Measurements from ENCODE around the gene HNF4A. TPM values are rescaled to one million over a fixed set of nuclear protein-coding genes. Genes with fewer than 3 reads are reported as not detected.

The HNF4A gene
- total RNA-seq, 1 donor from 2014 or later, result not detected

DNA sequence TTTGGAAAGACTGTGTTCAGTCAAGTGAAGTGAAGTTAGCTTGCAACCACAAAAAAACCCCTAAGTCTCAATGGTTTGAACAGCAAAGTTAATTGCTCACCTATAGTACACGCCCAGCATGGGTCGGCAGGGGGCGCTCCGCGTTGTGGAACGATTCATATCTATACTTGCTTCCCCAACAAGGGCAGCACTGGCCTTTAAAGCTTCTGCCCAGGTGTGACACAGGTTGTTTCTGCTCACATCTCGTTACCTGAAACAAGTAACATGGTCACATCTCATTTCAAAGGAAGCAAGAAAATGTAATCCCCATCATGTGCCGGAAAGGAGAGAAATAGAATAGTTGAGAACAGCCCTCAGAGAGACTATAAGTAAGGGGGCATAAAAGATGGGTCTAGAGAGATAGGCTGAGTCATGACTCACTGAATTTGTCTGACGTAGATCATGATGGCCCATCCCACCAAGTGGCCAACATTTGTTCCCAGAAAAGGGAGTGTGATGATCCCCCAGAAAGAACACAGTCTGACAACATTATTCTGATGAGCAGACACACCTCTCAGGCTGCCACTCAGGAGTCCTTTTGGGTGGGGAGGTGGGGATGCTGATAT lies 29.0 kb downstream of the HNF4A start:
- peak; percentile 69 for ATAC-seq (ENCODE audit: poor library complexity)
- DNase-seq, result peak; percentile 92
- intact Hi-C loops (cut with DNase I), result loop anchor here (5.0 kb wide), 1 partner anchor 167 kb away; no protein-coding TSS in a partner anchor

DNA sequence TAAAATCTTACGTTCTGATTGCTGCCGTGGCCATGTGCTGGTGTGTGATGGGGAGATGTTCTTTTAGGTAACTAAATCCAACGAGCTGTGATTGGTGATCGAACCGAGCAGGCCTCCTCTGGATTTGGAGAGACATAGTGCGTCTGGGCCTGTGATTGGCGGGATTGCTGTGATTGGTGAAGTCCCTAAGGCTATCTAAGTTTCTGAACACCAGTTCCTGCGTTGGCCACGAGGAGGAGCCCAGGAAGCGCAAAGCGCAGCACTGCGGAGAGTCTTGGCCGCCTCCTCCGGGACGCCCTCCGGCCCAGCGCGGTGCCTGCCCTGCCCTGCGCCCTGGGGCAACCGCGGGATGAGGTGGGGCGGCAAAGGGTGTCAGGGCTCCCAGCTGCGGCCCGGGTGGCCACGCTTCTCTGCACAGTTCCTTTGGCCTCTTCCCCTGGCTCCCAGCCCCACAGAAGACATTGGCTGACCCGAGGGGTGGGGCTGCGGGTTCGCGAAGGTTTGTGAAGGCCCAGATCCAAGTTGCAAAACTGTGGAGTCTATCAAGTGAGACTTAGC lies 33.0 kb downstream of the HNF4A start:
- peak; percentile 79 for DNase-seq
- intact Hi-C loops (cut with DNase I), result loop anchor here (5.0 kb wide), 1 partner anchor 171 kb away; no protein-coding TSS in a partner anchor
- ATAC-seq (ENCODE audit: poor library complexity), result peak; percentile 78

DNA sequence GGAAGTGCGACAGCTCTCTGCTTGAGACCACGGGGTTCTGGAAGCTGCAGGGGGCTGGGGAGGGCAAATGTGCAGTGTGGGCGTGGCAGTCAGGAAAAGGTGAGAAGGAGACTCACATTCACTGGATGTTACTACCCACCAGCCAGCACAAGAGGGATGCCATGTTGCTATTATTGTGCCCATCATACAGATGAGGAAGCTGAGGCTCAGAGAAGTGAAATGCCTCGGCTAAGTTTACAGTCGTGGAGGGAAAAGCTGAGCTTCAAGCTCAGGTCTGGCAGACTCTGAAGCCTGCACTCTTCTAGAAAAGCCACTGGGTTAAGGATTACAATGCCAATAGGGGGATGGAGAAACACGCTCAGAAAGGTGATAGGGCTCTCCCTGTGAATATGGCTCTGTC lies 34.4 kb downstream of the HNF4A start:
- intact Hi-C loops (cut with DNase I), result loop anchor here (5.0 kb wide), 2 partner anchors 77 to 173 kb away; no protein-coding TSS in a partner anchor
- ATAC-seq (ENCODE audit: poor library complexity), result no peak
- DNase-seq, result no peak

DNA sequence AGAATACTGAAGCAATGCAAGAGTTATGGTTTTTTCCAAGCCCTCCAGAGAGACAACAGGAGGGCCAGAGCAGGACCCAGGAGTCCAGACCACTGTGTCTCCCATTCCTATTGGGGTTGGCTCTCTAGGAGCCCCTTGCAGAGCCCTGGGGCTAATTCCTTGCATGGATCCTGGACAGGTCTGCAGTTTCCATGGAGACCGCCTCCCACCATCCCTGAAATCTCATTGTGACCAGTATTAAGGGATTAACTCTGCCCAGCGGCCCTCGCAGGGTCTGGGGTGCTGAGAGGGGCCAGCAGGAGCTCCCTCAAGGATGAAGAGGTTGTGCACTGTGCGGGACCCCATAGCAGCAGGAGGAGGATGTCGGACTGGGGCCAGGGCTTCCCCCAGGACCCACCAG lies 34.8 kb downstream of the HNF4A start:
- intact Hi-C loops (cut with DNase I), result loop anchor here (5.0 kb wide), 1 partner anchor 77 kb away; no protein-coding TSS in a partner anchor
- DNase-seq (no peak), ATAC-seq (ENCODE audit: poor library complexity) (no peak)

DNA sequence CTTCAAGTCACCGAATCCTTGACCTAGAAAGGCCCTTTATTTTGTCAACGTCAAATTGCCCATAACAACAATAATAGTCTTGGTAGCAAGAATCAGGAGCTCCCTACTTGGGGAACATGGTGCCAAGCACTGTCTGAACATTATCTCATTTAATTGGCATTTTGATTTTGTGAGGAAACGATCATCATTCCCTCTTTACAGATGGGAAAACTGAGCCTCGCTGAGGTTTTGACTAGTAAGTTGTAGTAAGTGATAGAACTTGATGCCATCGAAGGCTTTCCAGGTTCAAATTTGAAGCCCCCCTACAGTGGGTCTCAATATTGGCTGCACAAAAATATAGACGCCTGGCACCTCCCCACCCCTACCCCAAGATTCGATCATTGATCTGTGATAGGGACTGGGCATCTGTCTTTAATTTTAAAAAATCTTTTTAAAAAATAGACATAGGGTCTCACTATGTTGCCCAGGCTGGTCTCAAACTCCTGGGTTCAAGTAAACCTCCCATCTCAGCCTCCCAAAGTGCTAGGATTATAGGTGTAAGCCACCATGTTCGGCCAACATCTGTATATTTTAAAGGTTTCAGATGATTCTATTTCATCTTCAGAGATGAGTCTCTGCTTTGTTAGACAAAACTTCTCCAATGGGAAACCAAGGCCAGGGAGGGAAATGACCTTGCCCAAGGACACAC lies 36.7 kb downstream of the HNF4A start:
- ATAC-seq (ENCODE audit: poor library complexity) (no peak), DNase-seq (no peak)
- intact Hi-C loops (cut with DNase I), result loop anchor here (5.0 kb wide), 1 partner anchor 75 kb away; no protein-coding TSS in a partner anchor

DNA sequence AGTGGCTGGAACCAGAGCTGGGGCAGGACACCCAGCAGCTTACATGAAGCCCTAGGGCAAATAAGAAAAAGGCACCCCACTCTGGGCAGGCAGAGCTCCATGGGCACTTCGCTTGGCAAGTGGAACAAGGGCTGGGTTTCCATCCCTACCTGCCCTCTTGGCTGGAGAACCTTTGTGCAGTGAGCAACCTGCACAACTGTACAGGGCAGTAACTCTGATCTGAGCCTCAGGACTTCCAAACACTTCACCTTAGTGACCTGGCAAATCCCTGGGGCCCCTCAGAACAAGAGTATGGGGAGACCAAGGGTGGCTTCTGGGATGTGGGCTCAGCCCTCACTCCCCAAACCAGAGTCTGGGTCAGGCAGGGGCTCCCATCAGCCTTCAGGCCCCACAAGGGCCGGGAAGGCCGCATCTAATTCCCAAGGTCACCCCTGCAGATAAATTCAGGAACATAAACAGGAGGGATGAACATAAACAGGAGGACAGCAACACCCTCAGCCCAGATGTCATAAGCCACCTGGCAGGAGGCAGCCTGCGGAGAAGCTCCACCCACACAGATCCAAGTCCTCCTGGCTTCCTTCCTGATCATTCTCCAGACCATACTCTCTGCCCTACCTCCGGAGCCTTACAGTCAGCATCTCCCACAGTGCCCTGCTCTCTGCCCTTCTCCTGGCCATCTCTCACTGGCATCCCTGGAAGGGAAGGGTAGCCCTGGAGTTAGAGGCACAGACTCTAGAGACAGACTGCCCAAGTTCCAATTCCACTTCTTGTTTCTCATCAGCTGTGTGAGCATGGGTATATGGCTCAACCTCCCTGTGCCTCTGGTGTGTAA lies 37.5 kb downstream of the HNF4A start:
- ATAC-seq (ENCODE audit: poor library complexity) (no peak), DNase-seq (no peak)
- intact Hi-C loops (cut with DNase I), result loop anchor here (5.0 kb wide), 1 partner anchor 74 kb away; no protein-coding TSS in a partner anchor

DNA sequence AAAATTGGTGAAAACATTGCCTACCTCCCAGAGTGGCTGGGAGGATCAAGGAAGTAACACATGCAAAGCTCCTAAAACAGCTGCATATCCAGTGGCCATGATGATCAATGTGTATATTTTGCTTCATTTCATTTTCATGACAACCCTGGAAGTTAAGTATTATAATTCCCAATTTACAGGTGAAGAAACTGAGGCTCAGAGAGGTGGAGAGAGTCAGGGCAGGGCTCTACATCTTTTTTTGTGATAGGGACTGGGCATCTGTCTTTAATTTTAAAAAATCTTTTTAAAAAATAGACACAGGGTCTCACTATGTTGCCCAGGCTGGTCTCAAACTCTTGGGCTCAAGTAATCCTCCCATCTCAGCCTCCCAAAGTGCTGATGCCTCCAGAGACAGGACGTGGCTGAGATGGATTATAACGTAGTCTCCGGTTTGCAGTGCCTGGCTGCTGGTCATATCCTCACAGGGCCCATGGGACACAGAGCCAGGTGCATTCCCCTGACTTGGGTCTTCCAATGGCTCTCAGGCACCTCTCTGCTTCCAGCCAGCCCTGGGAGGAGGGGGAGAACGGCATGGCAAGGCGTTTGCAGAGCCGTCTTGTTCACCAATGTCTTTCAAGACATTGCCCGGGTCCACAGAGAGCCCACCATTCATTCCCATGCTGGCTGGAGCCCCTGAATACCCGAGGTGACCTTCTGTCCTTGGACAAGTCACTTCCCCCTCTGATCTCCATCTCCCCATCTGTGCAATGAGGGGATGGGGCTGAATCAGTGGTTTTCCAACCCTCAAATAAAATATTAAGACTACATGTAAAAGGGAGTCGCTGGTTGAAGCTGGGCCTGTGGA lies 38.3 kb downstream of the HNF4A start:
- intact Hi-C loops (cut with DNase I), result loop anchor here (5.0 kb wide), 1 partner anchor 73 kb away; no protein-coding TSS in a partner anchor
- ATAC-seq (ENCODE audit: poor library complexity), result no peak
- no peak for DNase-seq

DNA sequence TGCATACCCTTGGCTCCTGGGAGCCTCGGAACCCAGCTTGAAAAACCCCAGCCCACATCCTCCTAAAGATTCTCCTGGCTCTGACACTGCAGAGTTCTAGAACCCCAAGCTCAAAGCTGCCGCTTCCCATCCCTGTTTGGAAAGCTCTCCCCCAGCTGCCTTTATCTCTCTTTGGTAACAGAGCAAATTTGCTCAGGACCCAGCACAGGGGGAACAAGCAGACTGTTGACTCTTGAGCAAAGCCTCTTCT lies 38.9 kb downstream of the HNF4A start:
- intact Hi-C loops (cut with DNase I), result loop anchor here (5.0 kb wide), 1 partner anchor 73 kb away; no protein-coding TSS in a partner anchor
- DNase-seq (no peak), ATAC-seq (ENCODE audit: poor library complexity) (no peak)

DNA sequence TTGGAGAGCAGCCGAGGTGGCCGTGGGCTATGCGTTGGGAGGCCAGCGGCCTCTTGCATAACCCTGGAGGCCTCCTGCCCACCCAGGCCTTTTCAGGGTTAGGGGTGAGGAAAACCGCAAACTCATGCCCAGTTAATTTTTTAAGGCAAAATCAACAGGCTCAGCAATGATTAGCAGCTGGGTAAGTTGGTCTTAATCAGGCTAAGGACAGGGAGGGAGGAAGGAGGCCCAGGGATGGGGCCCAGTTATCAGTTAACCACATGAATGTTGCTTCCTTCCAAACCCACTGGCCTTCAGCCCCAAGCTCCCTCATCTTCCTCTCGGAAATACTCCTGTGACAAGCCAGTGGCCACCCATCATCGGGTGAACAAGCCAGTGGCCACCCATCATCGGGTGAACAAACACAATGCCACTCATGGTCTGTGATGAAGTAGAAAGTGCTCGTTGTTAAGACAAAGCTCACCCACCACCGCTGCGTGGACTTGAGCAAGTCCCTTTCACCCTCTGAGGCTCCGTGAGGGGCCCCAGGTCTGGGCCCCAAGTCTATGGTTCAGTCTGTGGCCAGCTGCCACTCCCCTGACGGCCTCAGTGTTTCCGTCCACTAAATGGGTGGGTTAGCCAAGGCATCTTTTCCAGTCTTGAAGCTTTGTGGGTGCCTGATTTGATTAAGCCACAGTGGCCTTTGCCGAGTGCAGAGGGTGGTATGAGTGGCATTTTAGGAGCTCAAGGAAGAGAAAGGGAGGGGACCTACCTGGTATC lies 39.4 kb downstream of the HNF4A start:
- DNase-seq, result no peak
- intact Hi-C loops (cut with DNase I), result loop anchor here (5.0 kb wide), 1 partner anchor 72 kb away; no protein-coding TSS in a partner anchor
- peak; percentile 31 for ATAC-seq (ENCODE audit: poor library complexity)

DNA sequence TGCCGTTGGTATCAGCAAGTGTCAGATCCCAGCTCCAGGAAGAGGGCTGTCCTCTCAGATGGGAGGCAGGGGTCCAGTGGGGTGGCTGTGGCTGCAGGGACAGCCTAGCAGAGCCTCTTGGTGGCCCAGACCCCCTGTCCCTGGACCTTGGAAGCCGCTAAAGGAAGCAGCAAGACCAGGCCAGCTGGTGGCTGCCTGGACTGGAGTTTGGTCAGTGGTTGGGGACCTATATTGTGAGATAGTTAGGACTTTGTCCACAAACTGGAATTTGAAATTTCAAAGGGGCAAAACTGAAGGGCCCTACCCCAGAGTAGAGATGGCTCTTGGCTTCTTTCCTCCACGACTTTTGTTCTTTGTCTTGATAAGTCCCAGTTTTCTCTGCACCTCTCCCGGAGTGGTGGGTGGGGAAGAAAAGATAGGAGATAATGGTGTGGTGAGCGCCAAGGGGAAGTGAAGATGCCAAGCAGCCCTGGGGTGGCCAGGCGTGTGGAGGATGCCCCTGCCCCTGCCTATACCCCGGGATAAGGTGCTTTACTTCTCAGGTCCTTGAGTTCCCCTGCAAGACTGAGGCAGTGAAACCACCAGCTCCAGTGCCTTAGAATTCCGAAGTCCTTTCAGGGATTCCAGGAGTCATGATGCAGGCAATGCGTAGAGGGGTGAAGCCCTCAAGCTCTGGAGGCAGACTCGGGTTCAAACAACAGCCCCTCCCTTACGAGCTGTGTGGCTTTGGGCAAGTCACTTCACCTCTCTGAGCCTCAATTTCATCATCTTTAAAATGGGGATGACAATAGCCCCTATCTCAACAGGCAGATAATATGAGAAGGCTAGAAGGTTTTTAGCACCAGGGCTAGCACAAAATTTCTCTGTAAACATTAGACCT lies 40.2 kb downstream of the HNF4A start:
- no peak for DNase-seq
- intact Hi-C loops (cut with DNase I), result no loop called here
- no peak for ATAC-seq (ENCODE audit: poor library complexity)

DNA sequence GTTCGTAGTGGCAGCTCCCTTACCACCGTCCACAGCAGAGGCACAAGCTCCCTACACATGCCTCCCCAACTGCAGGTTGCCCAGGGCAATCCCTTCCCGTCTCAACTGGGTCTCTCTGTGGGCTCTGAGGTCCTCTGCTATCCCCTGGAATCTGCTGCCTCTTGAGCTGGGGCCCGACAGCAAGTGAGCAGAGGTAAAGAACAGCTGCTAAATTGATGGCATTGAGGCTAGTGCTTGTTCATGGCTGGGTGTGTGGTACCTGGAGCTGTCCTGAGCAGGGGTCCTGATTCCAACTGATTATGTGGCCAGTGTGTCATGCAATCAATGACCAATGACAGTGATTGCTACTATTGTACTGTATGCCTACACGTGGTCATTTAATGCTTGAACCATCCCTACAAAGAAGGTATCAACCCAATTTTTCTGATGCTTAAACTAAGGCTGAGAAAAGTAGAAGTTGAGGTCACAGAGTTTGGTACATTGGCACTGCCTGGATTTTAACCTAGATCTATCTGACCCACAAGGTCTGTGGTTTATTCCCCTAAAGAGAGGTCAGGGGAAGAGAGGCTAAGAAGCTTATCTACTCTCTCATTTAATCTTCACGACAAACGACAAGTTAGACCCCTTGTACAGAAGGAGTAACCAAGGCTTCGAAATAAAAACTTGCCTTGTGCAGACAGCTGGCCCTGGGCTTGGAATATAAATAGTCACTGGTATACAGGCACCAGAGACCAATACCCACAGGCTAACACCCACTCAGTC lies 41.1 kb downstream of the HNF4A start:
- ATAC-seq (ENCODE audit: poor library complexity) (no peak), DNase-seq (no peak)
- intact Hi-C loops (cut with DNase I), result no loop called here

DNA sequence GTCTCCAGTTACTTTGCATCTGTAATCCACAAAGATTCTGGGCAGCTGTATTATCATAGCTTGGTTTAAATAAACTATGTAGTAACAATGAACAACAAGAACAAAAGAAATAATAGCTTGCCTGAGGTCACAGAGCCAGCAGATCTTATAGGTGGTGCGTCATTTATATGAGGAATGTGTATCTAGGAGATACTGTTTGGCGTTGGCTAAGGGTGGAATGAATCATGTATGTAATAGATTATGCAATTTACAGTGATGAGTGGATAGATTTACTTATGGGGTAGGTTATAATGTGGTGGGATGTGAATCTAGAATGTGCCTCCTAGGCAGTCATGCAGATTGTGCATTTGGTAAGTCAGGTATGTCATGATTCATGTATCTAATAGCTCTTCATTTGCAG lies 42.8 kb downstream of the HNF4A start:
- DNase-seq, result no peak
- intact Hi-C loops (cut with DNase I), result no loop called here
- ATAC-seq (ENCODE audit: poor library complexity), result no peak

DNA sequence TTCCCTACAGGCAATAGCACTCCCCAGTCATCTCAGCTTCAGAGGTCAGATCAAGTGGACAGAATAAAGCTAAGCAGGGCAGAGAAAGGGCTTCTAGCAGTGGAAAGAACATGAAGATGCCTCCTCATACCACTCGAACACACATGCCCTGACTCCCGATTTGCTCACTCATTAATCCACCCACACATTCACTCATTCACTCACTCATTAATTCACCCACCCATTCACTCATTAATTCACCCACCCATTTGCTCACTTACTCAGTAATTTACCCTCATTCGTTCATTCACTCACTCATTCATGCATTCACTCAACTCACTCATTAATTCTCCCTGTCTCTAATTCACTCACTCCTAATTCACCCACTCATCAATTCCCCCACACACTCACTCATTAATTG lies 43.9 kb downstream of the HNF4A start:
- intact Hi-C loops (cut with DNase I), result no loop called here
- DNase-seq (no peak), ATAC-seq (ENCODE audit: poor library complexity) (no peak)

DNA sequence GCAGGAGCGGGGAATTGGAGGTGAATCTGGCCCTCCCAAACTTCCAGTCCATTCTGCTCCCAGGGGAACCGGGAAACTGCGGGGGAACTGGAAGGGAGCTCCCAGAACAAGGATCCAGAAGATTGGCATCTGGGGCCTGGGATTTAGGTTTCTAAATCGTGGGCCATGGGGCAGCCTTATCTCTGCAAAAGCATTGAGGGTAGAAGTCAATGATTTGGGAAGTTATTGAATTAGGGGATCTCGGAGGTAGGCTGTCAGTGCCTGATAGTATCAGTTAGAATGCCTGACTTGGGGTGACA lies 45.1 kb downstream of the HNF4A start:
- no peak for DNase-seq
- no peak for ATAC-seq (ENCODE audit: poor library complexity)

DNA sequence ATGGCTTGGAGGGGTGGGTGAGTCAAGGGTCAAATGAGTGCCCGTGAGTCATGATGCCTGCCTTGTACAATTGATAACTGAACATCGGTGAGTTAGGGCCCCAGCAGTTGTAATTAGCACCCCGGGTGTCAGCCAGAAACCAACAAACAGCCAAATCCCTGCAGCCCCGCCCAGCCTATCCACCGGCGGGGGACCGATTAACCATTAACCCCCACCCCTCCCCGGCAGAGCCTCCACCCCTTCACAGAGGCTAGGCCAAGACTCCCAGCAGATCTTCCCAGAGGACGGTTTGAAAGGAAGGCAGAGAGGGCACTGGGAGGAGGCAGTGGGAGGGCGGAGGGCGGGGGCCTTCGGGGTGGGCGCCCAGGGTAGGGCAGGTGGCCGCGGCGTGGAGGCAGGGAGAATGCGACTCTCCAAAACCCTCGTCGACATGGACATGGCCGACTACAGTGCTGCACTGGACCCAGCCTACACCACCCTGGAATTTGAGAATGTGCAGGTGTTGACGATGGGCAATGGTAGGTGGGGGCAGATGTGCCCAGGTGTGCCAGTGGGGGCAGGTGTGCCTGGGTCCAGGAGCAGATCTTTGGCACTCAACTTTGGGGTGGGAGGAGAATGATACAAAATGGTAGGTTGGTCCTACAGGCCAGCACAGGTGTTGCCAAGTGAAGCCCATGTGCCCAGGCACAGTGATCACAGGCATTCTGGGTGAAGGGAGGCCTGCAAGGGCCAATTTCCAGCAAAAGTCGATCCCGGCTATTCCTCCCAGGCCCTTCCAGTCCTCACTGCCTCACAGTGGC lies 45.7 kb downstream of the HNF4A start:
- ATAC-seq (ENCODE audit: poor library complexity), result no peak
- intact Hi-C loops (cut with DNase I), result no loop called here
- DNase-seq, result no peak

More for the DNA sequence above, 45.1 kb downstream of the HNF4A start:
- intact Hi-C loops (cut with DNase I), result no loop called here

Data from Right ventricle myocardium superior (tissue), 1 donor.